Upper lobe of left lung (tissue), 4 donors: ENCODE data around the gene SNHG17.

Experiments
- POLR2A ChIP-seq, 4 donors: fragments of 450-650 bp; IDR thresholded peaks; one replicate each; pipeline ENCODE4 v1.5.1; 2016 to 2017; ENCODE audit warnings: antibody characterized with exemption in 4 of 4, mild to moderate bottlenecking in 2 of 4
- POLR2AphosphoS5 ChIP-seq, 2 donors: sonication (generic); formaldehyde crosslinking; IDR thresholded peaks; one replicate each; pipeline ENCODE4 v1.5.1; 2017; ENCODE audit warnings: antibody characterized with exemption in 2 of 2
- TF ChIP-seq, protein P1 (sequence below), 6 experiments: fragments of 450-650 bp in 4 of 6; fragments of 200-600 bp in 2 of 6; sonication (generic) in 2 of 6; IDR thresholded peaks; one replicate each; pipeline ENCODE4 v1.5.1; 2016 to 2019; ENCODE audit warnings: antibody characterized with exemption in 6 of 6

DNA sequence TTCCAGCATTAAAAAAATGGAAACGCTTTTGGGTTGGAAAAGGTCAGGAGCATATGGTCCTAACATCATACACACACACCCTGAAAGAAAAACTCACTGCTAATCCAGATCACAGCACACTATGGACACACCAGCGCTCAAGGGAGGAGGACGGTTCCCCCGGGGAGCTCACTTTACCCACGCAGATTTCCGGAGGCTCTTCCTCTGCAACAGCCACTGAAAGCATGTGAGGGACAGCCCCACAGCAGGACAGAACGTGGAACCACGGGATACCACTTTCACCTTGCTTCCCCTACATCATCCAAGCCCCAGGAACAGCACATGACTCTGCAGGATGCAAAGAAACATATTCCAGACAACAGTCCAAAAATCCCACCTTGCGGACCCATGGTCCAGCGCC is 13.2 kb downstream of the SNHG17 start:
- TF ChIP-seq, protein P1, sequence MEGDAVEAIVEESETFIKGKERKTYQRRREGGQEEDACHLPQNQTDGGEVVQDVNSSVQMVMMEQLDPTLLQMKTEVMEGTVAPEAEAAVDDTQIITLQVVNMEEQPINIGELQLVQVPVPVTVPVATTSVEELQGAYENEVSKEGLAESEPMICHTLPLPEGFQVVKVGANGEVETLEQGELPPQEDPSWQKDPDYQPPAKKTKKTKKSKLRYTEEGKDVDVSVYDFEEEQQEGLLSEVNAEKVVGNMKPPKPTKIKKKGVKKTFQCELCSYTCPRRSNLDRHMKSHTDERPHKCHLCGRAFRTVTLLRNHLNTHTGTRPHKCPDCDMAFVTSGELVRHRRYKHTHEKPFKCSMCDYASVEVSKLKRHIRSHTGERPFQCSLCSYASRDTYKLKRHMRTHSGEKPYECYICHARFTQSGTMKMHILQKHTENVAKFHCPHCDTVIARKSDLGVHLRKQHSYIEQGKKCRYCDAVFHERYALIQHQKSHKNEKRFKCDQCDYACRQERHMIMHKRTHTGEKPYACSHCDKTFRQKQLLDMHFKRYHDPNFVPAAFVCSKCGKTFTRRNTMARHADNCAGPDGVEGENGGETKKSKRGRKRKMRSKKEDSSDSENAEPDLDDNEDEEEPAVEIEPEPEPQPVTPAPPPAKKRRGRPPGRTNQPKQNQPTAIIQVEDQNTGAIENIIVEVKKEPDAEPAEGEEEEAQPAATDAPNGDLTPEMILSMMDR (IDR thresholded peaks at IDR 0.05): no peak
- TF ChIP-seq POLR2A (IDR thresholded peaks at IDR 0.05): no peak
- TF ChIP-seq POLR2AphosphoS5 (IDR thresholded peaks at IDR 0.05): no peak
